B cell (primary cell): ENCODE data around the gene SLC25A18.

Experiments
- CTCF ChIP-seq: fragments of 200-600 bp; IDR thresholded peaks from one replicate; pipeline ENCODE4 v1.8.0; 2022; ENCODE audit warnings: antibody characterized with exemption, mild to moderate bottlenecking
- EZH2 ChIP-seq: IDR thresholded peaks from 2 replicates; pipeline ENCODE4 v1.6.1; 2012; ENCODE audit warnings: borderline replicate concordance, low read depth, mild to moderate bottlenecking, moderate library complexity, low read length; ENCODE audit not compliant: insufficient read depth, poor library complexity, severe bottlenecking

- TF ChIP-seq CTCF: no peak
- TF ChIP-seq EZH2: no peak
Measured at GRCh38 chr22:17518406-17518805, 44.9 kb upstream of the SLC25A18 start.
